GM10266 (cell line): ENCODE measurements around the gene OTUD5.

ENCODE experiments used
- DNase-seq: peaks from one replicate; pipeline ENCODE4 v3.0.0; 2012; ENCODE audit errors: extremely low spot score
- CTCF ChIP-seq: IDR thresholded peaks from 2 replicates; pipeline ENCODE4 v1.5.1; 2012; ENCODE audit warnings: mild to moderate bottlenecking, low read depth; ENCODE audit not compliant: control insufficient read depth, insufficient read depth; ENCODE audit errors: missing control alignments

OTUD5 gene

GRCh38 chrX:48957477-48957826 is at the start of gene OTUD5:
OTUD5 (minus strand) TSS chrX:48957607; CDS start chrX:48957570, 37 bp downstream.
- peak; percentile 87 for DNase-seq
- TF ChIP-seq CTCF, result no peak

DNA sequence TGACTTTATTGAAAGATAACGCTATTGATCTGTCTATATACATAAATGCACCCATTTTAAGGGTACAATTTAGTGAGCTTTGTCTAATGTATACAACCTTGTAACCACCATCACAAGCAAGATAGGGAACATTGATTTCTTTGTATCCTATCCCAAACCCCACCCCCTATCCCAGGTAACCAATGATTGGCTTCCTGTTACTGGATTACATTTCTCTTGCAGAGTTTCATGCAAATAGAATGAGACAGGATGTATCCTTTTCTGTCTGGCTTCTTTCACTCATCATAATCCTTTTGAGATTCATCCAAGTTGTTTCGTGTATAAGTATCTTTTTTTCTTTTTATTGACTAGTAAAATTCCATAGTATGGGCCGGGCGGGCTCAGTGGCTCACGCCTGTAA is 46.3 kb upstream of the OTUD5 start:
- TF ChIP-seq CTCF, result no peak
- no peak for DNase-seq

DNA sequence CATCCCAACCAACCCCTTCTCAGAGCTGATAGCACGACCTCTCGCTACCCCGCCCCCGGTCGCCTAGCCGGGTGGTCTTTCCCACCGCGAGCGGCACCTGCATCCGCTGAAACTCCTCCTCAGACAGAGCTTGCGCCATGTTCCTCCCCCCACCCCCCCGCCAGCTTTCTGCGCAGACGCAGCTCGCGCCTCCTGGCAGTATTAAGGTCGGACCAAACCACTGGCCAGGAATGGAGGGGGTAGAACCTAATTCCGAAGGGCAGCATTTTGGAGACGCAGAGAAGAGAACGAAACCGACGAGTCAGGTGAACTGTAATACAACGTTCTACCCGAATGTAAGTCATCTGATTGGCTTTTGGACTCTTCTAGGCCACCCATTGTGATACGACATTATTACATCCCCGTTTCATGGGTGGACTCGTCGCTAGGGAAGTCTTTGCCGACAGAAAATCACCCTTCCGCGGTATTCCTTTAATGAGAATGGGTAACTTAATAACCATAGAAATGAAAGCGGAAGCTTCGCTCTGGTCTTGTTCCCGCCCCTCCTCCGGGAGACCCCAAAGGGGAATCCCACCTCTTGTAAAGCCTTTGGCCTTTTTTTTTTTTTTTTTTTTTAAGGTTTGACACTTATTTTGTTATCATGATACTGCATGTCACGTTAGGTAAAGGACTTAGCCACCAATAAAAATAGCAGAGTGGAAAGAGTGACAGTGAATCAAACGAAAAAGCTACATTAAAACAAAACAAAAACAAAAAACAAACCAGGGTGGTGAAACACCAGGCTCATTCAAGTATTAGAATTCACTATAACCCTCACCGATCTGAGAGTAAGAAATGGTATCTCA is 44.9 kb upstream of the OTUD5 start, which contains the start of gene GRIPAP1:
Gene GRIPAP1 (minus strand): TSS at position 174 of the 845 bp plus-strand sequence. CDS start 35 bp downstream, at position 139.
- no peak for TF ChIP-seq CTCF
- peak; percentile 80 for DNase-seq

GRCh38 chrX:49001521-49002090 is 44.2 kb upstream of the OTUD5 start:
- DNase-seq, result peak; percentile 44
- no peak for TF ChIP-seq CTCF

- DNase-seq, result no peak
These were observed 43.2 kb upstream of the OTUD5 start for GRCh38 chrX:49000636-49001035.

DNA sequence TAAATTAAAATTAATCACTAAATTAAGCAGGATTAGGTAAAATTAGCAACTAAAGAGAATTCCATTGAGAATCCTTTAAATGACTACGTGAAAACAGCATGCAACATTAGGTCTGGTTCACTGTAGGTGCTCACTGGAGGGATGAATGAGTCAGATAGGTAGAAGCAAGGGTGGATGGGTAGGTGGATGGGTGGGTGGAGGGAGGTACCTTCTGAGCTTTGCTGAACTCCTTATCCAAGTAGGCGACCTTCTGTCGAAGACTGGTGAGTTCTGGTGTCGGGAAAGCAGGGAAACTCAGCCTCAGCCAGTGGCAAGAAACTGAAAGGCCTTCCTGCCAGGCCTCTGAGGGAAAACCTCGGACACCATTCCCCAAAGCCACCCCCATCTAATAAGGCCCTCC is 41.6 kb upstream of the OTUD5 start:
- TF ChIP-seq CTCF, result no peak
- DNase-seq, result no peak

More at GRCh38 chrX:49000636-49001035, 43.2 kb upstream of the OTUD5 start:
- no peak for TF ChIP-seq CTCF

DNA sequence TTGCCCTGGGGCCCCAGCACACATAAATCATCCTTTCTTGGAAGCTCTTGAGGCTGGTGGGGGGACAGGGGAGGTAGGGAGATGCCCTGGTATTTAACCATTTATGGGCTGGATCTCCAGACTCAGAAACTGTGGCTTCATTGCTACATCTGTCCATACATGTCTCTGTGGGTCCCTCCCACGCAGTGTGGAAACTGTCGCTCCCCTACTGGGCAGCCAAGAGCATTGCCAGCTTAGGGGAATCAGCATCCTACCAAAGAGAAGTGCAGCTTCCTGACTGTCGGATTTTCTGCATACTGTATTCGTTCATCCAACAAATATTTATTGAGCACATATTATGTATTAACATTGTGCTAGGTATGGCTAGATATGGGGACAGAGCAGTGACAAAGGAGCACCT is 41.0 kb upstream of the OTUD5 start:
- TF ChIP-seq CTCF, result no peak
- DNase-seq, result no peak
